Smooth muscle cell (in vitro differentiated cells): ENCODE measurements around the gene VSTM5. TPM values are rescaled to one million over a fixed set of nuclear protein-coding genes. Genes with fewer than 3 reads are reported as not detected.

Source experiments
- DNase-seq: peaks from one replicate; lab custom pipeline; 2025; ENCODE audit not compliant: unreplicated experiment; lab: John Stamatoyannopoulos, UW
- H2AFZ ChIP-seq: fragments of 200-600 bp; sonication (generic); 2 replicates; pipeline ENCODE4 v1.6.0; 2016; ENCODE audit warnings: antibody characterized with exemption, low read depth, mild to moderate bottlenecking
- H3F3A ChIP-seq: fragments of 200-600 bp; sonication (generic); 2 replicates; pipeline ENCODE4 v1.6.0; 2017; ENCODE audit warnings: antibody characterized with exemption, low read depth
- H3K27ac ChIP-seq: fragments of 200-600 bp; sonication (generic); 2 replicates; pipeline ENCODE4 v1.5.1; 2016; ENCODE audit warnings: low read depth, mild to moderate bottlenecking
- H3K27me3 ChIP-seq: fragments of 200-600 bp; sonication (generic); 2 replicates; pipeline ENCODE4 v1.6.1; 2016; ENCODE audit warnings: low read depth, mild to moderate bottlenecking
- H3K36me3 ChIP-seq: fragments of 200-600 bp; sonication (generic); 2 replicates; pipeline ENCODE4 v1.5.1; 2016; ENCODE audit warnings: low read depth
- H3K4me1 ChIP-seq: fragments of 200-600 bp; sonication (generic); 2 replicates; pipeline ENCODE4 v1.5.1; 2016; ENCODE audit warnings: low read depth
- H3K4me2 ChIP-seq: fragments of 200-600 bp; sonication (generic); 2 replicates; pipeline ENCODE4 v1.6.0; 2016; ENCODE audit warnings: mild to moderate bottlenecking
- H3K4me3 ChIP-seq: fragments of 200-600 bp; sonication (generic); 2 replicates; pipeline ENCODE4 v1.5.1; 2016; ENCODE audit warnings: mild to moderate bottlenecking
- H3K79me2 ChIP-seq: fragments of 200-600 bp; sonication (generic); 2 replicates; pipeline ENCODE4 v1.6.0; 2016; ENCODE audit warnings: low read depth, mild to moderate bottlenecking
- H3K9ac ChIP-seq: fragments of 200-600 bp; sonication (generic); 2 replicates; pipeline ENCODE4 v1.6.0; 2016; ENCODE audit warnings: low read depth
- H3K9me3 ChIP-seq: fragments of 200-600 bp; sonication (generic); replicated peaks from 2 replicates; pipeline ENCODE4 v1.5.1; 2016; ENCODE audit warnings: low read depth
- H4K20me1 ChIP-seq: fragments of 200-600 bp; sonication (generic); 2 replicates; pipeline ENCODE4 v1.6.0; 2016; ENCODE audit warnings: low read depth
- WGBS: methylation state at CpG from one replicate; pipeline ENCODE4 v1.1.7; 2016; ENCODE audit warnings: low lambda C conversion rate; 5-methylcytosine and 5-hydroxymethylcytosine counted together
- polyA plus RNA-seq: library from polyadenylated mRNA; unstranded; fragments of >200 nt; fragmentation: Nextera tagmentation; extraction: Ambion mirVana; gene quantifications from 2 replicates; pipeline ENCODE4 v1.2.1, GENCODE V29; 2016
- total RNA-seq: library from RNA; depleted of rRNA; stranded (reverse); fragments of >200 nt; gene quantifications from 2 replicates; pipeline ENCODE4 v1.2.3, GENCODE V29; 2014
- TF ChIP-seq, protein P1 (sequence below): fragments of 200-600 bp; sonication (generic); IDR thresholded peaks from 2 replicates; pipeline ENCODE4 v1.5.1; 2017; ENCODE audit warnings: borderline replicate concordance, mild to moderate bottlenecking, antibody characterized with exemption; ENCODE audit not compliant: insufficient read depth, poor library complexity, severe bottlenecking

Gene VSTM5
- total and polyA plus RNA-seq, 2 experiments from 2014 or later: 0.18 to 0.30 TPM

DNA sequence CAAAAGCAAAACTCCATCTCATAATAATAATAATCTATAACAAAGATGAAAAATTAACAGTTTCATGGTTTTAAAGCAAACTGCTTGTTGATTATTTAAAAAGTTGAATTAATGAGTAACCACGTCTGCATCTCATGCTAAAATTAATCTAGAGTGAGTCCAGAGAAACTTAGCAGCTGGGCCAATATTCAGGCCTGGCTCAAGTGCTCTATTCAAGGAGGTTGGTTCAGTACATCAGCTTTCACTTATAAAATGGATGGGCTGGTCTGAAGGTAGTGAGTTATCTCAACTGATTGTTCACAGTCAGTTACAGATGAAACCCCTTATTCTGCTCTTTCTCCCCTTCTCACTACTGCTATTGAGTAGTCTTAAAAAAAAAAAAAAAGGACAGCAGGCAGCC is 23.1 kb downstream of the VSTM5 start:
- Histone ChIP-seq H3F3A (no peaks in the 10 kb centered on the region), H3K9ac (no peak overlapping the region), H3K9me3 (no peaks in the 10 kb centered on the region), H3K27me3 (no peaks in the 10 kb centered on the region), H3K4me1 (no peaks in the 10 kb centered on the region), H3K36me3 (no peaks in the 10 kb centered on the region), H3K27ac (no peak overlapping the region), H3K4me3 (no peak overlapping the region), H2AFZ (no peak overlapping the region), H4K20me1 (no peaks in the 10 kb centered on the region), H3K79me2 (no peaks in the 10 kb centered on the region), H3K4me2 (no peak overlapping the region)
- 96% methylated on average over 1 of the region's 1 CpG for WGBS
- DNase-seq: no peak
- TF ChIP-seq, protein P1, sequence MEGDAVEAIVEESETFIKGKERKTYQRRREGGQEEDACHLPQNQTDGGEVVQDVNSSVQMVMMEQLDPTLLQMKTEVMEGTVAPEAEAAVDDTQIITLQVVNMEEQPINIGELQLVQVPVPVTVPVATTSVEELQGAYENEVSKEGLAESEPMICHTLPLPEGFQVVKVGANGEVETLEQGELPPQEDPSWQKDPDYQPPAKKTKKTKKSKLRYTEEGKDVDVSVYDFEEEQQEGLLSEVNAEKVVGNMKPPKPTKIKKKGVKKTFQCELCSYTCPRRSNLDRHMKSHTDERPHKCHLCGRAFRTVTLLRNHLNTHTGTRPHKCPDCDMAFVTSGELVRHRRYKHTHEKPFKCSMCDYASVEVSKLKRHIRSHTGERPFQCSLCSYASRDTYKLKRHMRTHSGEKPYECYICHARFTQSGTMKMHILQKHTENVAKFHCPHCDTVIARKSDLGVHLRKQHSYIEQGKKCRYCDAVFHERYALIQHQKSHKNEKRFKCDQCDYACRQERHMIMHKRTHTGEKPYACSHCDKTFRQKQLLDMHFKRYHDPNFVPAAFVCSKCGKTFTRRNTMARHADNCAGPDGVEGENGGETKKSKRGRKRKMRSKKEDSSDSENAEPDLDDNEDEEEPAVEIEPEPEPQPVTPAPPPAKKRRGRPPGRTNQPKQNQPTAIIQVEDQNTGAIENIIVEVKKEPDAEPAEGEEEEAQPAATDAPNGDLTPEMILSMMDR: no peak

DNA sequence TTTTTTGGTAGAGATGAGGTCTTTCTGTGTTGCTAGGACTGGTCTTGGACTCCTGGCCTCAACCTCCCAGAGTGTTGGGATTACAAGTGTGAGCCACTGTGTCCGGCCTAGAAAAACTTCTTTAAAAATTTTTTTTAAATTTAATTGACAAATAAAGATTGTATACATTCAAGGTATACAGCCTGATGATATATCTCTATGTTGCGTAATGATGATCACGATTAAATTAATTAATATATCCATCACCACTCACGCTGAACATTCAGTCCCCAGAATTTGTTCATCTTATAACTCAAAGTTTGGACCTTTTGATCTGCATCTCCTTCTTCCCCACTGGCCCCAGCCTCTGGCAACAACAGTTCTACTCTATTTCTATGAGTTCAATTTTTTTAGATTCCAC is 27.2 kb downstream of the VSTM5 start:
- H3K27me3 ChIP-seq: no peaks in the 10 kb centered on the region
- H3K9me3 ChIP-seq: no peaks in the 10 kb centered on the region
- no peaks in the 10 kb centered on the region for H3F3A ChIP-seq
- peaks cover 10% of the 10 kb centered on the region for H3K4me1 ChIP-seq
- H2AFZ ChIP-seq: no peak overlapping the region
- 98% methylated on average over 4 of the region's 4 CpGs for WGBS
- H3K27ac ChIP-seq: no peak overlapping the region
- no peak overlapping the region for H3K4me2 ChIP-seq
- no peaks in the 10 kb centered on the region for H3K36me3 ChIP-seq
- no peak overlapping the region for H3K9ac ChIP-seq
- TF ChIP-seq, protein P1: no peak
- H3K79me2 ChIP-seq: no peaks in the 10 kb centered on the region
- H3K4me3 ChIP-seq: no peak overlapping the region
- H4K20me1 ChIP-seq: no peaks in the 10 kb centered on the region
- DNase-seq: no peak

DNA sequence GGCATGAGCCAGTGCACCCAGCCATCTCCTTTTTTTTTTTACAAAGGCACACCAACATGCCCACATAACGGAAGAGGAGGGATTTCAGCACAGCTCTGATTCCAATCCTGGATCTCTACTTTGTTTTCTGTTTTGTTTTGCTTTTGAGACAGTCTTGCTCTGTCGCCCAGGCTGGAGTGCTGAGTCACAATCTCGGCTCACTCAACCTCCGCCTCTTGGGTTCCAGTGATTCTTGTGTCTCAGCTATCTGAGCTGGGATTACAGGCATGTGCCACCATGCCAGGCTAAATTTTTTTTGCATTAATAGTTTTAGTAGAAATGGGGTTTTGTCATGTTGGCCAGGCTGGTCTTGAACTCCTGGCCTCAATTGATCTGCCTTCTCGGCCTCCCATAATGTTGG is 28.1 kb downstream of the VSTM5 start:
- Histone ChIP-seq H3K4me1 (peaks cover 10% of the 10 kb centered on the region), H3K9me3 (no peaks in the 10 kb centered on the region), H3K79me2 (no peaks in the 10 kb centered on the region), H3K4me2 (no peak overlapping the region), H3K9ac (no peak overlapping the region), H3K4me3 (no peak overlapping the region), H3K27ac (no peak overlapping the region), H2AFZ (no peak overlapping the region), H4K20me1 (no peaks in the 10 kb centered on the region), H3F3A (no peaks in the 10 kb centered on the region), H3K27me3 (no peaks in the 10 kb centered on the region), H3K36me3 (no peaks in the 10 kb centered on the region)
- no peak for DNase-seq
- TF ChIP-seq, protein P1: no peak
- WGBS: 60% methylated on average over 5 of the region's 5 CpGs

DNA sequence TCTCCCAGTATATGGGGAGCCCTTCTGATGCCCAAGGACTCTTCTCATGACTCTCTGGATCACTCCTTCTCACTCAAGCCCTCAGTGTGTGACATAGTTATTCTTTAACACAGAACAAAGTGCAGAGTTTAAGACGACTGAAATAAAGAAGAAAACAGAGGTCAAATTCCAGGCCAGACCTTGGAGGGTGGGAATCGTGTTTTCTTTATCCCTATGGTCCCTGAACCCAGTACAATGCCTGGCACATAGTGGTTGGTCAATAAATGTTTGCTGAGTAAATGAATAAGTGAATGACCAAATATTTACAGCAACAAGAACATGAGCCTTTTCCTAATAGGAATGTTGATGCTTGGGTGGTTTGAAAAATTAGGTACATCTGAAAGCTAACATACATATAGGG is 28.8 kb downstream of the VSTM5 start:
- no peak overlapping the region for H3K4me2 ChIP-seq
- no peak for DNase-seq

More for the DNA sequence above, 28.8 kb downstream of the VSTM5 start:
- H3K27me3 ChIP-seq: no peaks in the 10 kb centered on the region
- no peaks in the 10 kb centered on the region for H3K79me2 ChIP-seq
- H3K4me1 ChIP-seq: peaks cover 10% of the 10 kb centered on the region
- no peak overlapping the region for H2AFZ ChIP-seq
- TF ChIP-seq, protein P1: no peak
- H3K27ac ChIP-seq: no peak overlapping the region
- no peaks in the 10 kb centered on the region for H4K20me1 ChIP-seq
- H3F3A ChIP-seq: no peaks in the 10 kb centered on the region
- H3K4me3 ChIP-seq: no peak overlapping the region
- H3K36me3 ChIP-seq: no peaks in the 10 kb centered on the region
- 92% methylated on average over 2 of the region's 2 CpGs for WGBS
- H3K9ac ChIP-seq: no peak overlapping the region
- no peaks in the 10 kb centered on the region for H3K9me3 ChIP-seq
